Right lobe of liver (tissue), 6 donors: ENCODE data around the gene SLC25A26. TPM values are rescaled to one million over a fixed set of nuclear protein-coding genes. Genes with fewer than 3 reads are reported as not detected.

Experiments
- ATAC-seq, 4 donors: fragments of 200-7000 bp; cut with Tn5 transposase; one replicate each; pipeline ENCODE4 v1.9.1; 2020; ENCODE audit warnings: mild to moderate bottlenecking in 4 of 4, moderate library complexity in 4 of 4
- DNase-seq, 3 donors: peaks; one replicate each; pipeline ENCODE4 v3.0.0-alpha.2; 2020
- H3K27ac ChIP-seq, 3 donors: fragments of 200-600 bp; one replicate each; pipeline ENCODE4 v1.8.0; 2022
- H3K27me3 ChIP-seq, 2 donors: fragments of 200-600 bp; one replicate each; pipeline ENCODE4 v1.8.0; 2022
- H3K36me3 ChIP-seq, 4 donors: fragments of 200-600 bp; sonication (generic) in 1 of 4; one replicate each; pipeline versions ENCODE4 v1.5.1 to v1.8.0; 2017 to 2022; ENCODE audit warnings: control low read depth in 1 of 4
- H3K4me1 ChIP-seq, 4 donors: fragments of 200-600 bp; sonication (generic) in 1 of 4; one replicate each; pipeline versions ENCODE4 v1.5.1 to v1.8.0; 2017 to 2022; ENCODE audit warnings: control low read depth in 1 of 4
- H3K4me3 ChIP-seq, 3 donors: fragments of 200-600 bp; one replicate each; pipeline ENCODE4 v1.8.0; 2022
- H3K9me3 ChIP-seq, 4 donors: fragments of 200-600 bp; sonication (generic) in 1 of 4; one replicate each; pipeline versions ENCODE4 v1.5.1 to v1.8.0; 2017 to 2022; ENCODE audit warnings: control low read depth in 1 of 4
- CTCF ChIP-seq, 4 donors: fragments of 200-600 bp in 3 of 4; fragments of 450-650 bp in 1 of 4; IDR thresholded peaks; one replicate each; pipeline versions ENCODE4 v1.5.1 to v1.8.0; 2016 to 2022; ENCODE audit warnings: antibody characterized with exemption in 4 of 4, mild to moderate bottlenecking in 2 of 4
- POLR2A ChIP-seq: fragments of 450-650 bp; IDR thresholded peaks from one replicate; pipeline ENCODE4 v1.6.1; 2017; ENCODE audit warnings: antibody characterized with exemption, mild to moderate bottlenecking
- WGBS: methylation state at CpG from one replicate; pipeline ENCODE4 v1.1.6; 2018; ENCODE audit warnings: low coverage, low lambda C conversion rate; ENCODE audit not compliant: insufficient coverage; ENCODE audit errors: missing lambda C conversion rate; 5-methylcytosine and 5-hydroxymethylcytosine counted together
- intact Hi-C, 2 donors: fragments of 100-400 bp; cut with DNase I; formaldehyde crosslinking; loops; one replicate each; pipeline versions ENCODE4 v1.11.2 to v1.14.1; 2022
- total RNA-seq, 6 experiments: library from RNA; depleted of rRNA in 2 of 6; stranded (reverse); fragments of >200 nt in 2 of 6; fragmentation: NEBNext Ultra II Directional in 3 of 6; extraction: Animal tissue kit (Norgen Biotek cat#: 25700) in 3 of 6; gene quantifications; one replicate each; pipeline versions ENCODE4 v1.1.0 to v1.2.4, GENCODE V29; 2016 to 2023
- donor health status: DM: no; HTN: yes; CAD: no.
- donor health status: DM: no; HTN: no; CAD: no.
- donor health status: DM: no; HTN: no; CAD: no.
- donor health status: DM: no; HTN: yes; CAD: no.
- donor health status: DM: no; HTN: yes; CAD: no.

Gene SLC25A26
- total RNA-seq, 6 experiments from 2014 or later: 11.2 to 17.4 (median 12.8) TPM

- intact Hi-C loops: loop anchor here in 1 of 2 donors (5.0 kb wide), 1 partner anchor 404 kb away; no protein-coding TSS in a partner anchor
- no peak overlapping the region for H3K27ac ChIP-seq
Measured at GRCh38 chr3:66413151-66413751, 192.4 kb downstream of the SLC25A26 start.

GRCh38 chr3:66414846-66415245 lies 194.0 kb downstream of the SLC25A26 start:
- ATAC-seq: no peak
- no peaks in the 10 kb centered on the region for H3K4me1 ChIP-seq
- H3K27me3 ChIP-seq: no peaks in the 10 kb centered on the region
- H3K36me3 ChIP-seq: peaks cover 0 to 31% (median 12%) of the 10 kb centered on the region in 4 donors
- no peak for DNase-seq
- no peaks in the 10 kb centered on the region for H3K9me3 ChIP-seq
- no peak overlapping the region for H3K4me3 ChIP-seq
- intact Hi-C loops: loop anchor here in 1 of 2 donors (5.0 kb wide), 1 partner anchor 402 kb away; no protein-coding TSS in a partner anchor
- H3K27ac ChIP-seq: no peak overlapping the region
- 100% methylated on average over 1 of the region's 5 CpGs for WGBS
- no peak for TF ChIP-seq POLR2A
- TF ChIP-seq CTCF (IDR thresholded peaks at IDR 0.05): no peak

More at GRCh38 chr3:66413151-66413751, 192.4 kb downstream of the SLC25A26 start:
- DNase-seq: no peak
- Histone ChIP-seq H3K4me1 (no peaks in the 10 kb centered on the region), H3K9me3 (no peaks in the 10 kb centered on the region), H3K4me3 (no peak overlapping the region), H3K36me3 (peaks cover 0 to 34% (median 12%) of the 10 kb centered on the region in 4 donors), H3K27me3 (no peaks in the 10 kb centered on the region)
- no peak for ATAC-seq
- WGBS: no CpG with 5 or more reads among the region's 7 CpGs
- TF ChIP-seq POLR2A (no peak), CTCF (IDR thresholded peaks at IDR 0.05) (no peak)

GRCh38 chr3:66415867-66416428 lies 195.1 kb downstream of the SLC25A26 start:
- intact Hi-C loops: no loop called here
- ATAC-seq: no peak
- no peaks in the 10 kb centered on the region for H3K9me3 ChIP-seq
- H3K4me3 ChIP-seq: no peak overlapping the region
- H3K27me3 ChIP-seq: no peaks in the 10 kb centered on the region
- 68% methylated on average over 5 of the region's 5 CpGs for WGBS
- H3K36me3 ChIP-seq: peaks cover 0 to 28% (median 12%) of the 10 kb centered on the region in 4 donors
- no peaks in the 10 kb centered on the region for H3K4me1 ChIP-seq
- TF ChIP-seq CTCF (IDR thresholded peaks at IDR 0.05) (no peak), POLR2A (no peak)
- DNase-seq: no peak
- no peak overlapping the region for H3K27ac ChIP-seq

- Histone ChIP-seq H3K27me3 (no peaks in the 10 kb centered on the region), H3K36me3 (peaks cover 0 to 24% (median 12%) of the 10 kb centered on the region in 4 donors), H3K9me3 (no peaks in the 10 kb centered on the region), H3K4me1 (peaks cover 0 to 4% (median 0%) of the 10 kb centered on the region in 4 donors), H3K4me3 (no peak overlapping the region), H3K27ac (no peak overlapping the region)
- TF ChIP-seq CTCF (IDR thresholded peaks at IDR 0.05) (no peak), POLR2A (no peak)
- intact Hi-C loops: no loop called here
- ATAC-seq (no peak), DNase-seq (no peak)
- WGBS: 69% methylated on average over 9 of the region's 14 CpGs
Measured at GRCh38 chr3:66416556-66417304, 195.9 kb downstream of the SLC25A26 start.
